ENCODE data around the gene BRSK1. TPM values are rescaled to one million over a fixed set of nuclear protein-coding genes. Genes with fewer than 3 reads are reported as not detected.
A peak's percentile ranks its signal among the peaks of the same experiment; 100 is the strongest.

Gene BRSK1
- total and polyA plus RNA-seq, 2 of the 8 experiments (the other 6 are each of a cell fraction or from before 2014, with no cell fraction given): 27.6 to 32.7 TPM

GRCh38 chr19:55272142-55272541, 11.7 kb upstream of the BRSK1 start:
- Histone ChIP-seq H2AFZ (ENCODE audit: low read length) (no peak overlapping the region), H2BK15ac (ENCODE audit: low read length) (no peak overlapping the region), H4K91ac (replicated peaks; ENCODE audit: insufficient read length, low read length) (no peak overlapping the region), H3K14ac (ENCODE audit: insufficient read length) (no peak overlapping the region), H2BK120ac (replicated peaks; ENCODE audit: low read depth, low read length) (no peak overlapping the region), H3K79me1 (ENCODE audit: low read depth, low read length) (peaks cover 10% of the 10 kb centered on the region), H2BK5ac (ENCODE audit: low read depth, low read length) (no peak overlapping the region), H3K27me3 (replicated peaks in 1 of 4; ENCODE audit: control insufficient read depth in 3 of 4, extremely low read depth in 1 of 4, insufficient read depth in 3 of 4, low read length in 3 of 4) (no peaks in the 10 kb centered on the region), H3K4me3 (ENCODE audit: extremely low read depth in 1 of 4, insufficient read depth in 2 of 4, low read depth in 3 of 4, low read length in 4 of 4) (no peak overlapping the region), H4K5ac (ENCODE audit: insufficient read length, low read depth, low read length) (no peak overlapping the region), H3K9me3 (ENCODE audit: insufficient read depth in 2 of 2, low read depth in 1 of 2, low read length in 1 of 2) (no peaks in the 10 kb centered on the region), H3K4me1 (replicated peaks in 1 of 4; ENCODE audit: control insufficient read depth in 3 of 4, insufficient read depth in 4 of 4, low read length in 3 of 4) (peaks cover 0 to 3% (median 0%) of the 10 kb centered on the region in 4 experiments; a peak in 1 of 7 replicates), H3K4ac (replicated peaks; ENCODE audit: insufficient read length, low read depth, low read length) (no peak overlapping the region), H4K20me1 (replicated peaks in 1 of 2; ENCODE audit: control insufficient read depth in 1 of 2, insufficient read depth in 2 of 2, low read length in 2 of 2) (peaks cover 4 to 7% of the 10 kb centered on the region in 2 experiments), H2BK12ac (ENCODE audit: low read depth, low read length) (no peak overlapping the region), H3K23ac (ENCODE audit: insufficient read length) (no peak overlapping the region), H3K36me3 (ENCODE audit: control insufficient read depth in 2 of 4, insufficient read depth in 4 of 4, low read length in 3 of 4) (peaks cover 0 to 4% (median 2%) of the 10 kb centered on the region in 4 experiments; a peak in 5 of 8 replicates), H2AK5ac (ENCODE audit: low read depth, low read length) (no peak overlapping the region), H3K79me2 (ENCODE audit: control insufficient read depth in 1 of 2, insufficient read depth in 2 of 2, low read length in 2 of 2) (no peaks in the 10 kb centered on the region), H3K23me2 (ENCODE audit: low read depth, low read length) (peaks cover 4% of the 10 kb centered on the region; the same call in 1 of the 2 replicates), H3K18ac (ENCODE audit: extremely low read depth, low read length) (no peak overlapping the region), H3K56ac (replicated peaks; ENCODE audit: insufficient read length, low read depth, low read length) (no peak overlapping the region), H2BK20ac (ENCODE audit: low read length) (no peak overlapping the region), H4K8ac (ENCODE audit: extremely low read depth, insufficient read depth, low read length) (no peak overlapping the region), H3K4me2 (ENCODE audit: insufficient read depth in 1 of 2, low read depth in 2 of 2, low read length in 2 of 2) (no peak overlapping the region), H3K9ac (replicated peaks in 1 of 4; ENCODE audit: extremely low read depth in 1 of 4, low read depth in 3 of 4, low read length in 3 of 4) (no peak overlapping the region), H3K27ac (ENCODE audit: low read depth, low read length) (no peak overlapping the region)
- no peak for FAIRE-seq
- no peak for DNase-seq (ENCODE audit: low read depth in 1 of 2, low spot score in 2 of 2)
- 92% methylated on average over 18 of the region's 18 CpGs; no CpG with 5 or more reads in 1 of the 2 experiments for whole genome bisulfite sequencing, 2 experiments (ENCODE audit: extremely low coverage in 1 of 2, insufficient coverage in 1 of 2, insufficient read length in 1 of 2, insufficient replicate concordance in 2 of 2, low coverage in 1 of 2, low lambda C conversion rate in 2 of 2, missing lambda C conversion rate in 1 of 2)
- CTCF ChIA-PET (ENCODE audit: partially characterized antibody): no interaction called here
- POLR2A ChIA-PET (ENCODE audit: partially characterized antibody): interaction anchor here (2.0 kb wide), 1 partner anchor 13 kb away, joined by 4 read pairs; the partner anchor contains the start of gene PPP6R1
- TF ChIP-seq, protein P1, sequence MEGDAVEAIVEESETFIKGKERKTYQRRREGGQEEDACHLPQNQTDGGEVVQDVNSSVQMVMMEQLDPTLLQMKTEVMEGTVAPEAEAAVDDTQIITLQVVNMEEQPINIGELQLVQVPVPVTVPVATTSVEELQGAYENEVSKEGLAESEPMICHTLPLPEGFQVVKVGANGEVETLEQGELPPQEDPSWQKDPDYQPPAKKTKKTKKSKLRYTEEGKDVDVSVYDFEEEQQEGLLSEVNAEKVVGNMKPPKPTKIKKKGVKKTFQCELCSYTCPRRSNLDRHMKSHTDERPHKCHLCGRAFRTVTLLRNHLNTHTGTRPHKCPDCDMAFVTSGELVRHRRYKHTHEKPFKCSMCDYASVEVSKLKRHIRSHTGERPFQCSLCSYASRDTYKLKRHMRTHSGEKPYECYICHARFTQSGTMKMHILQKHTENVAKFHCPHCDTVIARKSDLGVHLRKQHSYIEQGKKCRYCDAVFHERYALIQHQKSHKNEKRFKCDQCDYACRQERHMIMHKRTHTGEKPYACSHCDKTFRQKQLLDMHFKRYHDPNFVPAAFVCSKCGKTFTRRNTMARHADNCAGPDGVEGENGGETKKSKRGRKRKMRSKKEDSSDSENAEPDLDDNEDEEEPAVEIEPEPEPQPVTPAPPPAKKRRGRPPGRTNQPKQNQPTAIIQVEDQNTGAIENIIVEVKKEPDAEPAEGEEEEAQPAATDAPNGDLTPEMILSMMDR (IDR thresholded peaks at IDR 0.05; ENCODE audit: control extremely low read depth in 1 of 3, insufficient read depth in 1 of 3, low read depth in 1 of 3, low read length in 3 of 3): peak in 2 of 3 experiments; percentile 6 to 15; a peak in 2 of 4 replicates
- no peak for TF ChIP-seq RAD21 (IDR thresholded peaks at IDR 0.05 in 1 of 2, conservative IDR thresholded peaks at IDR 0.05 in 1 of 2; ENCODE audit: low read depth in 2 of 2, low read length in 2 of 2)
